GM23338 (cell line): ENCODE measurements around the gene GIMAP1.

Experiments
- CREB1 ChIP-seq: fragments of 250-450 bp; sonication (Bioruptor Pico); IDR thresholded peaks from 2 replicates; pipeline ENCODE4 v1.5.0; 2020; ENCODE audit warnings: low read depth, mild to moderate bottlenecking, moderate library complexity
- CTCF ChIP-seq, 2 experiments: fragments of 200-600 bp in 1 of 2; sonication (generic) in 1 of 2; conservative IDR thresholded peaks; 2 replicates each; pipeline versions ENCODE4 v1.5.1 to v1.6.1; 2016 to 2017; ENCODE audit warnings: antibody characterized with exemption in 2 of 2, low read depth in 2 of 2, mild to moderate bottlenecking in 2 of 2, moderate library complexity in 1 of 2
- ETS1 ChIP-seq: IDR thresholded peaks from 2 replicates; pipeline ENCODE4 v1.6.1; 2016; ENCODE audit warnings: antibody characterized with exemption
- EZH2 ChIP-seq: fragments of 200-600 bp; sonication (generic); IDR thresholded peaks from one replicate; pipeline ENCODE4 v1.8.0; 2017; ENCODE audit warnings: antibody characterized with exemption, mild to moderate bottlenecking, low read depth; ENCODE audit not compliant: unreplicated experiment
- EZH2phosphoT487 ChIP-seq: fragments of 200-600 bp; sonication (generic); IDR thresholded peaks from one replicate; pipeline ENCODE4 v1.8.1; 2018; ENCODE audit warnings: antibody characterized with exemption; ENCODE audit not compliant: unreplicated experiment
- JUNB ChIP-seq: IDR thresholded peaks from one replicate; pipeline ENCODE4 v1.6.1; 2016; ENCODE audit warnings: antibody characterized with exemption; ENCODE audit not compliant: unreplicated experiment
- NANOG ChIP-seq: IDR thresholded peaks from 2 replicates; pipeline ENCODE4 v1.6.1; 2016; ENCODE audit warnings: antibody characterized with exemption, borderline replicate concordance
- POLR2AphosphoS5 ChIP-seq: IDR thresholded peaks from 2 replicates; pipeline ENCODE4 v1.6.1; 2016; ENCODE audit warnings: antibody characterized with exemption, low read depth
- REST ChIP-seq: IDR thresholded peaks from one replicate; pipeline ENCODE4 v1.6.1; 2018; ENCODE audit warnings: antibody characterized with exemption; ENCODE audit not compliant: unreplicated experiment
- STAT1 ChIP-seq: IDR thresholded peaks from one replicate; pipeline ENCODE4 v1.6.1; 2016; ENCODE audit warnings: antibody characterized with exemption; ENCODE audit not compliant: unreplicated experiment
- ZNF114 ChIP-seq: fragments of 250-450 bp; sonication (Bioruptor Pico); IDR thresholded peaks from 2 replicates; pipeline ENCODE4 v1.5.0; 2020; ENCODE audit warnings: mild to moderate bottlenecking, moderate library complexity
- ZNF331 ChIP-seq: fragments of 250-450 bp; sonication (Bioruptor Pico); IDR thresholded peaks from 2 replicates; pipeline ENCODE4 v1.5.0; 2020; ENCODE audit warnings: low read depth, mild to moderate bottlenecking, moderate library complexity
- ZNF462 ChIP-seq: fragments of 250-450 bp; sonication (Bioruptor Pico); IDR thresholded peaks from 2 replicates; pipeline ENCODE4 v1.5.0; 2020; ENCODE audit warnings: mild to moderate bottlenecking, moderate library complexity

DNA sequence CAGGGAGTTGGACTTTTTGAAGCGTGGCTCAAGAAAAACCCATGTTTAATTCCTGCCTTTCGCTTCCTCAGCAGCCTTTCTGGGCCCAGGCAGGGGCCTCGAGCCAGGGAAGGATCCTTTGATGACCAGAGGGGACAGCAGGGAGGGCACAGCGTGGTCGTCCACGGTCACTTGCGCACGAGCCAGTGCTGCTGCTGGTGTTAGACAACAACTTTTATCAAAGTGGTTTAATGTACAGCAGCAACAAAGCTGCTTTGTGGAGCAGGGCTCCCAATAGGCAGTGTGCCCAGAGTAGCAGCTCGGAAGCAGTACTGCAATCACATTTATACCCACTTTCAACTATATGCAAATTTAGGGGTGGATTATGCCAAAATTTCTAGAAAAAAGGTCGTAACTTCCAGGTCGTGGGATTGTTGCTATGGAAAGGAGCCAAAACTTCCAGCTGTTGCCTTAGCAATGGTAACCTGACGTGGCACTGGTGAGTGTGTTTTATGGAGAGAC, 6.1 kb downstream of the GIMAP1 start:
- TF ChIP-seq CTCF (conservative IDR thresholded peaks at IDR 0.05; ENCODE audit: low read depth in 2 of 2) (no peak), EZH2 (no peak), POLR2AphosphoS5 (no peak), ETS1 (no peak), REST (no peak), STAT1 (no peak), EZH2phosphoT487 (no peak), JUNB (no peak), NANOG (no peak), CREB1 (CRISPR knock-in tag) (no peak), ZNF114 (CRISPR knock-in tag) (no peak), ZNF462 (CRISPR knock-in tag) (no peak), ZNF331 (CRISPR knock-in tag) (no peak)
